ENCODE data around the gene F10.
"Not testable (repeated sequence)": the region's sequence is repeated elsewhere in the genome, so short reads cannot be mapped to it uniquely, and the experiment has no call there.

The F10 gene

DNA sequence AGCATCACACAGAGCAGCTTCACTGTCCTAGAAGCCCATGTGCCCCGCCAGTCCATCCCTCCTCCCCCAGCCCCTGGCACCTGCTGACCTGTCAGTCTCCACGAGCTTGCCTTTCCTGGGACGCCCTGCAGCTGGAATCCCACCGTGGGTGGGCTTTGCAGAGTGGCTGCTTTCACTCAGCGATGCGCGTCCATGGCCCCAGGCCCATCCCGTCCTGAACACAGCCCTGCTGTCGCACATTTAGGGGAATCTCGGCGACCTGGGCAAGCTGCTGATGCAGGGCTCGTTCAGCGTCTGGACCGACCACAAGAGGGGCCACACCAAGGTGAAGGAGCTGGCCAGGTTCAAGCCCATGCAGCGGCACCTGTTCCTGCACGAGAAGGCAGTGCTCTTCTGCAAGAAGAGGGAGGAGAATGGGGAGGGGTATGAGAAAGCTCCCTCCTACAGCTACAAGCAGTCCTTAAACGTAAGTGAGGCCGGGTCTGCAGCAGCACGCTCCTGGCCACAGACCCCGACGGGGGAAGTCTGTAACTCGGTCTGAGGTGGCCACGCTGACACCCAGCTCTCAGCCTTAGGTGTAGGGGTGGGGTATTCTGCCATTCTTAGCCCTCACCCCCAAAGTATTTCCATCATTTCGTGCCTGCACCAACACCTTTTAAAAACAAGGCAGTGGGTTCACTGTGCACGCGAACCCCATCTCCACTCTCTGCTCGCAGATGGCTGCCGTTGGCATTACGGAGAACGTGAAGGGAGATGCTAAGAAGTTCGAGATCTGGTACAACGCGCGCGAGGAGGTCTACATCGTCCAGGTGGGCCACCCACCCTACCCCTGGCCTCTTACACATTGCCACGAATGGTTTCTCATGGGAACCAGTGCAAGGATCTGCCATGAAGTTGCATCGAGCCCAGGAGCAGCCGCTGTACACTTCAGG lies 35.3 kb upstream of the F10 start:
- no peak for DNase-seq

- no peak for DNase-seq
Observed at GRCh38 chr13:113087923-113088690, 34.5 kb upstream of the F10 start.

DNA sequence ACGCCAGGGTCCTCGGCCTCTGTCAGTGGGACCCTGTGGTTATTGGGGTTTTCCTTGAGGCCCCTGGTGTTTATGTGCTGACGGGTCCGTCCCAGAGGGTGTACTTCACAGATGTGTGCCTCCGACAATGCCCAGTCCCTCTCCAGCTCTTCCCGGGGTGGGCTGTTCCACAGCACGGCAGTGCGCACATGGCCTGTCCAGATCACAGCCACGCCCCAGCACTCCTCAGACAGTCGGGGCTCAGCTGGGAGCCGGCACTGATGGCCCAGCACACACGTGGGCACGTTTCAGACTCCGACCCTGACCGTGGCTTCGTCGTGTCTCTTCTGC lies 33.9 kb upstream of the F10 start:
- DNase-seq = no peak

DNA sequence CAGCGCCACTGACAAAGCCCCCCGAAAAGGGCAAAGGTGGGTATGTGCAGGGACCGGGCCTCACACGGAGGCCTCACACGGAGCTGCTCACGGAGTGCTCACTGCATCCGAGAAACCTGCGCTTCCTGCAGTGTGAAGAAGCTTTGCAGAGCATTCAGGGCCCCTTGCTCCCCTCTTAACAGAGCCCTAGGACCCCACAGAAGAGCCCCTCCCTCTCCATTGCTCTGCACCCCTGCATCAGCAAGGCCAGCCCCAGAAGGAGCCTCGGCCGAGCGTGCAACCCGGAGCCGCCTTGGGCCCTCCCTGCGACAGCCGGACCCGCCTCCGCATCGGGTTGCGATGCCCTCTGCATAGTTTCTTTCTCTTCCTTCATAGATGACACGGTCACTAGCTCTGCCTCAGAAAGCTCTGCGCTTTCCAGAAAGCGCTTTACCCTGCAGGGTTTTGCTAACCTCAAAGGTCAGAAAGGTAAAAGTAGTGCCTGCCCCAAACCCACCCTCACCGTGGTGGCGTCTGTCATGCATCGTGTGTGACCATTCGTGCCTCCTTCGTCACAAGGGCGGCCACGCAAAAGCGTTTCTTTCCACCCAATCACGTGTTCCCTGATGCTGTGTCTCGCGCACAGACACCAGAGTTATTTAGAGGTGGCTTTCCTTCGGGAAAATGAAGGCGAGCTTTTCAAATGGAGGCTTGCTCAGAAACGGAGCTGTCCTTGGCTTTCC lies 32.7 kb upstream of the F10 start:
- no peak for DNase-seq

DNA sequence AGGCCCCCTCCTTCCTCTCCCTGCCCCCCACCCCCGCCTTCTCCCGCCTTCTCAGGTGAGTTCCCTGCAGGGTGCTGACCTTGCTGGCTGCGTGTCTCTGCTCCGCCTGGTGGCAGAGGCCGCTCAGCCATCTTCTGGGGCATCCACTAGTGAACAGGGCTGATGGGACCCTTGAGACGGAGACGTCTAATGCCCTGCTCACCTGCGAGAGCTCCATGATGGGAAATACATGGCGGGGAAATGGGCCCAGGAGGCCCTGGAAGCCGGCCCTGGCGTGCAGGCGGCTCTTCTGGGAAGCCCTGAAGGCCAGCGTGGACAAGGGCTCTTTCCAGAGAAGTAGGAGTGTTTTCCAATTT lies 32.2 kb upstream of the F10 start:
- no peak for DNase-seq

DNA sequence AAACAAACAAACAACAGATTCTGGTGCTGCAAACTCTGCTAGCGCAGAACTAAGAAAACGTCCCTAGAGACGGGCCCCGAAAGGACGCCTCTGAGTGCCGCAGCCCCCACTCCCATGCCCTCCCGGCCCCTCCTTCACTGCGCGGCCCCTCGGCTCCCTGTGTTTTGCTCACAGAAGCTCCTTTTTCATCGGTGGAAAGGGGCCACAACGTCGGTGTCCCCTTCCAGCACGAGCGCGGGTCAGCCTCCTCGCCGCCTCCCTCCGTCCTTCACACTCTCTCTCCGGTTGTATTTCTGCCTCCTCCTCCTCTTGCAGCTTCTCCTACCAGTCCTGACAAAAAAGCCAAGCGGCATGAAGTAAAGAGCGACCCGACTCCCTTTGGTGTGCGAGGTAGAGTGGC lies 31.8 kb upstream of the F10 start:
- DNase-seq = no peak

- no peak for DNase-seq
Observed at GRCh38 chr13:113091211-113091771, 31.3 kb upstream of the F10 start.

GRCh38 chr13:113091891-113092775 lies 30.5 kb upstream of the F10 start:
- DNase-seq = no peak

- DNase-seq = no peak
Observed at GRCh38 chr13:113092776-113093579, 29.6 kb upstream of the F10 start.

DNA sequence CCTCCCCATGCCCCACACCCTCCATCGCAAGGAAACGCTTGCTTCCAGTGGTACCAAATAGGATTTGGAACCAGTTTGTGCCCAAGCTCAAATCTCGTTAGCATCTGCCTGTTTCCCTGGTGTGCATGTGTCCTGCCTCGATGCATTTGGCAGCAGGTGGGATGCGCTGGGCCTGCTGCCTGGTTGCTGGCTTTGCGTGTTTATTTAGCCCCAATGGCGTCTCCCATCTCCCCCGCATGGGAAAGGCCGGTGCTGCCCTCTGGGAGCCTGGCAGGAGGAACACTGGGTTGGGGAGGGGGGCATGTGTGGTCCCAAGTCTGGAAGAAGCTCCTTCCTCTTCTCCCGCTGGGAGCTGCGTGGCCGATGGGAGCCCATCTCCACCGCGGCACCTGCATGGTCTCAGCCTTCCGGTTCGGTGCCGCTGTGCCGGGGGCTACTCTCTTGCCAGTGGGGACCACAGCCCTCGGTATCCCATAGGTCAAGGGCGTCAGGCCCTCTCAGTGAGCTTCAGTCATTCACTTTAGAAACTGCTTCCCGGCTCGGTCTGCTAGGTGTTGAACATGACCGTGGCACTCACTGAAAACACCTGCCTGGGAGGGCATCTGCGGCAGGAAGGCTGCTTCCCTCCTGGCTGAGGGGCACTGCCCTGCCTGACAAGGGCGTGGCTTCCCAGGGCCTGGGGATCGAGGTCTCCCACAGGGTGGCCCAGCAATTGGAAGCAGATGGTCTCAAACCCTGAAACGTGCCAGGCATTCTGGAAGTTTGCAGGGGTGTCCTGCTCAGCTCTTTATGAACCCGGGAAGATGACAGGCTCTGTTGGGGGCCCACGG lies 28.8 kb upstream of the F10 start:
- DNase-seq = no peak

GRCh38 chr13:113094410-113094800 lies 28.2 kb upstream of the F10 start:
- DNase-seq = no peak

GRCh38 chr13:113095146-113096051 lies 27.2 kb upstream of the F10 start:
- no peak for DNase-seq

- no peak for DNase-seq
Observed at GRCh38 chr13:113096052-113096744, 26.4 kb upstream of the F10 start.

DNA sequence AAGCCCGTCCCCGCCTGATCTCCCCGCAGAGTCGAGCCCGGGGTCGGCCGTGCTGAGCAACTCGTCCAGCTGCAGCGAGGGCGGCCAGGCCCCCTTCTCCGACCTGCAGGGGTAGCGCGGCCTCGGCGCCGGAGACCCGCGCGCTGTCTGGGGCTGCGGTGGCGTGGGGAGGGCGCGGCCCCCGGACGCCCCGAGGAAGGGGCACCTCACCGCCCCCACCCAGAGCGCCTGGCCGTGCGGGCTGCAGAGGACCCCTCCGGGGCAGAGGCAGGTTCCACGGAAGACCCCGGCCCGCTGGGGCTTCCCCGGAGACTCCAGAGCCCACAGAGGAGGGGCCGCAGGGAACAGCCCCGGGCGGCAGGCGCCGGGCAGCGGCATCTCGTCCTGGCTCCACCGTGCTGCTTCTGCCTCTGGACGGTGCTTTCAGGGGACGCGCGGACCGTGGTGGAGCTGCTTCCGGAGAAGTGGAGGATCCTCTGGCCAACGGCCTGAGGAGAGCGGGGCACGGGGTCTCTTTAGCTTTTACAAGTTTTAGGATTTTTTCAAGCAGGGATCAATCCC lies 25.8 kb upstream of the F10 start:
- DNase-seq = no peak

- no peak for DNase-seq
Observed at GRCh38 chr13:113097651-113098050, 24.9 kb upstream of the F10 start.

- no peak for DNase-seq
Observed at GRCh38 chr13:113098162-113098732, 24.4 kb upstream of the F10 start.

DNA sequence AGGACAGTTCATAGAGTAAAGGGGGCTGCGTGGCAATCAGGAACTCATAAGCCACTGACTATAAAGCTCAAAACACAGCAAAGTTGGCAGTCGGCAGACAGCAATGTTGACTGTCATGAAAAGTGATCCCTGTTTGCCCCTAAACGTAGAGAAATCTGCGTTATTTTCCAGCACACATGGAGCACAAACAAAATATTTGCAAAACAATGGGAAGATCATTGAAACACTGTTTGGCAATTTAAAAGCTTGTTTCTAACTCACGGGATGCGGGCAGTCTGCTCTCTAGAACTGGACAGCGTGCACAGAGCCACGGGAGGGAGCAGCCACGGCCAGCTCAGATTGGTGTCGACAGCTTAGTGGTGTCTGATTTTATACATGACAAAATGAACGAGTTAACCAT lies 23.5 kb upstream of the F10 start:
- no peak for DNase-seq

DNA sequence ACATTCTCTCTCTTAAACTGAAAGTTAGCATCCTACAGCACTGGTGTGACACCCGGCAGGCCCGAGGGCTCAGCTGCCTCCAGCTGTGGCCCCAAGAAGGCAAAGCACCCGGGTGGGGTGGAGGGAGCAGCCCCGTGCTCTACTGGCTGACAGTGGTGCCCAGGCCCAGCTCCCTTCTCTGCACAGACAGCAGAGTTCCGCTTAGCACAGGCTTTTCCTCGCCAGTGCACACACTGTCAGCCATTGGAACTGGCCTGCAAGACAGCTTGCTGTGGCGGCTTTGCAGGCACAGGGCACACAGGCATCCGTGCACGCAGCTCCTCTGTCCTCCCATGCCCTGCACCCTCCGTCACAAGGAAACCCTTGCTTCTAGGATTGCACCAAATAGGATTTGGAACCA lies 20.3 kb upstream of the F10 start:
- DNase-seq = not testable (repeated sequence)
